HG02588 (cell line): ENCODE results near the gene GPR3.
"Not testable (repeated sequence)": the region's sequence is repeated elsewhere in the genome, so short reads cannot be mapped to it uniquely, and the experiment has no call there.

ENCODE experiments used
- ATAC-seq: cut with Tn5 transposase; IDR thresholded peaks from one replicate; pipeline ENCODE4 v1.9.1; 2021; ENCODE audit warnings: mild to moderate bottlenecking, moderate library complexity; ENCODE audit not compliant: unreplicated experiment

Gene GPR3

DNA sequence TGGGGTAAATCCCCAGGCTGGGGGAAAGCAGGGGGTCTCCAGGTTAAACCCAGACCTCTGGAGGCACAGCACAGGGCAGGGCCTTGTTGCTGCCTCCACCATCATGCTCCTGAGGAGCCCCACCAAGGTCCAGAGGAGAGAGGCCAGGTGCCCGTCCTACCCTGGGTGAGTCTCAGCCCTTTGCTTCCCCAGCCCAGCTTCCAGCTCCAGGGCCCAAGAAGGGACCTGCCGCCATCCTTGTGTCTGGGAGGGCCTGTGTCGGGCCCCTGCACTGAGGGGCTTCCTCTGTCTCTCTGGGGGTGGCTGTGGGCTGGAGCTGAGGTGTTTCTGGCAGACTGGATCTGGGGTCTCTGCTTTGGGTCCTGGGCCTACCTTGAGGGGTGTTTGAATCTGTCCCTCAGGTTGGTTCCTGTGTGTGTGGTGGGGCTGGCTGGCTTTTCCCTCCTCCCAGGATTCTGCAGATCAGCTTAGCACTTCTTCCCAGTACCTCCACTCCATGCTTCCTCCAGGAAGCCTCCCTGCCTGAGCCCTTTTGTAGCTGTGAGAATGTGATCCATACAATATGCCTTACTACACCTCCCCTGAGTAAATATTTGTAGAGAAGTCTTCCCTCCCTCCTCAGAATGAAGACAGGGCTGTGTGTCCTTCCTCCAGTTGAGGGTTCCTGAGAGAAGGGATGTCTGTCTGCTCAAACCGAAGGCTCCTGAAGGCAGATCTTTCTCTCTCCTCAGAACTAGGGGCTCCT, 6.2 kb downstream of the GPR3 start:
- ATAC-seq: no peak

DNA sequence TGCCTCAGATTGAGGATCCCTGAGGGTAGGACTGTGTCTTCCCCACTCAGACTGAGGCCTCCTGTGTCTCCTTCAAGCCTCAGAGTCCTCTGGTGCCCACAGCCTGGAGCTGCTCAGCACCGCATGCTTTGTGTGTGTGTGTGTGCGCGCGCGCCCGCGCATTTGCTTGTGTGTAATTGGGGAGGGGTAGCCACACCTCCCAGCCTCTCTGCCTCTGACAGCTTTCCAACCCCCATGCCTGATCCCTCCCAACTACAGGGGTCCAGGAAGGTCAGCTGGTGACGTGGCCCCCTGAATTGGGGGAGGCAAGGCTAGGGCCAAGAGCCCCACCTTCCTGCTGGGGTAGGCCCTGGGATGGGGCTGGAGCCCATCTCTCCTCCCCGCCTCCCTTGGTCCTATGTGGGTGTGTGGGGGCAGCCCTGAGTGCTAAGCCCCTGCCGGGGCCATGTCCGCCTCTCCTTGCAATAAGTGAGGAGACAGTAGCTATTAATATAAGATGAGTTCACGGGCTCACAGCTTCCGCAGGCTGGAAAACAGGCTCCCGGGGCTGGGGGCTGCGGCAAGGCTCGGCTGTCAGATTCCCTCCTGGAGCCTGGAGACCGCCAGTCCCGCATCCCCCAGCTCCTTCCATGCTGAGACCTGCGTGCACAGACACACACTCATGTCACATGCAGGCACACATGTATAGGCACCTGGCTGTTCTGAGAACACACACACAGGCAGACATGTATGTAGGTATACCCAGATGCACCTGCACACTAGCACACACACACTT, 7.0 kb downstream of the GPR3 start:
- no peak for ATAC-seq

DNA sequence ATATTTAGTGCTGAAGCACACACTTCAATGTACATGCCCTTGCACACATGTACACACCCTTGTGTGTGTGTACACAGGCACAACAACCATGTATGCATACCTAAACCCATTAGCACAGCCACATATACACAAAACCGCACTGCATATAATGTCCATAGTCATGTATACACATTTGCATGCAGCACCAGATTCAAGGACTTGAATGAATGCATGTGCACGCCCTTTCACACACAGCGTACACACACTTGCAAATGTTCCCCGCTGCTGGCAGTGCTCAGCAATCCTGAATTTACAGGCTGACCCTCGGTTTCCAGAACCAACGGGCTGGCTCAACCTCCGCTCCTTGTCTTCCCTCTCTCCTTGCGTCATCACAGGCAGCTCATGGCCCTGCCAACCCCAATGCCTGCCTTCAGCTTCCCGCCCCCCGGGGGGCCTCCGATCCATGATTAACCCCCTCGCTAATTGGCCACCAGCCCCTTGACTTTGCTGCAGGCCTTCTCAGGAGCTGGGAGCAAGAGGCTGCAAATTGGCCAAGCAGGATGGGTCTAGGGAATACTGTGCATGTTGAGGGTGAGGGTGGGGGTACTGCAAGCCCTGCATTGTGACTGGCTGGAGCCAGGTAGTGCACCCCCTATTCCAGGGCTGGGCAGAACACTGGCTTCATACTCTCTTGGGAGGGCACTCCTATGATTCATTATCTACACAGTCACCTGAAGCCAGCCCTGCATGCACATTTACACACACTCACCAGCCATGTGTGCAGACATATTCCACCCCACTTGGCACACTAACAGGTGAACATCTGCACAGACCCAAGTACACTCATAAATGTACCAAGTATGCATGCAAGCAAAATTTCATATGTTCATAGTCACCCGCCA, 7.9 kb downstream of the GPR3 start:
- no peak for ATAC-seq

DNA sequence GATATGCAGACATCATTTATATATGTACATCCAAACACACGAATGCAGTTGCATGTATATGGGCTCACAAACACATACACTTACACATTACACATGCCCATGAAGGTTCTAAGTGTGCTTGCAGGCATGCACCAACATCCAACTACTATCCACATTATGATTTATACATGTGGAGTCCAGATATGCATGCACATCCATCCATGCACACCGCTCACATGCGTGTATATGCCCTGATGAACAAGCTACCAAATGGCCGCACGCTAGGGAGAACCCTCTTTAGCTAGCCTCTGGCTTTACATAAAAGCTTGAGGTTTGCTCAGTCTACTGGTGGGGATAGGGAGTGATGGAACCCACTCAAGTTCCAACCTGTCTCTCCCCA, 8.5 kb downstream of the GPR3 start:
- no peak for ATAC-seq

DNA sequence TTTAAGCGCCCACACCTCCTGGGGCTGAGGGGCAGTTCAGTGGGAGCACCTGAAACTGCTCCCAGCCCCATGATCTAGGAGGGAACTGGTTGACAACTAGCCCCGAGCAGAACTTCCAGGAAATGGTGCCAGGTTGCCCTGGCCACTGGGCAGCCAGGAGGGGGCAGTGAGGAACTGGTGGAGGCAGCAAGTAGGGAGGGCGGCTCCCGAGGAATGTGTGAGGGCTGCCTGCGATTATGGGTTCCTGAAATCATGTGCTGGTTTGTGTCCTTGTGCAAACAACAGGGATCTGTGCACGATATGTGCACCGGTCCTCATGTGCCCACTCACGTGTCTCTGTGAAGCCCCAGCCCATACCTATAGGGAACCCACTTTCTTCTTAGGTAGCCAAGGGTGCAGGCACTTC, 9.9 kb downstream of the GPR3 start:
- no peak for ATAC-seq

DNA sequence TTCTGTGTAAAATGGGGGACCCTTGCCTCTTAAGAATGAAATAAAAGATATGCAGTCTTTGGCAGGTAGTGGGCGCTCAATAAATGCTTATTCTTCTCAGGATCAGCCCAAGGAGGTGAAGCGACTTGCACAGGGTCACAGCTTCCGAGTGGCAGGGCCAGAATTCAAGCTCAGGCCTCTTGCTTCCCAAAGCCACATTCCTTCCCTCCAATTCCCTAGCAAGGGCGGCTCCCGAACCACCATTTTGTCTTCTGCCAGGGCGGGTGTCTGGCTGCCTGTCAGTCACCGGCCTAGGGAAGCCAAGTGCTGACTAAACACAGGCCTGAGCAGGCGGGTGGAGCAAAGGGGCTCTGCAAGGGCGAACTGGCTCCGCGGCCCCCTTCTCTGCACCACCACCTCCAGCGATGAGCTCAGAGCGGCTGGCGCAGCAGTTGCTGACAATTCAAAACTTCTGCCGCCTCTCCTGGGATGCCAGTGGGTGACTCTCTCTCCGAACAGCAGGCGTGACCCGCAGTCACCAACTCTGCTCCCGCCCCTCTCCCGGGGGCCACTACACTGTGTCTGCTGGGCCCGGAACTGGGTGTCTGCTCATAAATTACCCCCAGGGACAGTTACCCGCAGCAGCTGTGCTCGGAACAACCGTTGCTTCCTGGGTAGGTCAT, 10.8 kb downstream of the GPR3 start:
- no peak for ATAC-seq

DNA sequence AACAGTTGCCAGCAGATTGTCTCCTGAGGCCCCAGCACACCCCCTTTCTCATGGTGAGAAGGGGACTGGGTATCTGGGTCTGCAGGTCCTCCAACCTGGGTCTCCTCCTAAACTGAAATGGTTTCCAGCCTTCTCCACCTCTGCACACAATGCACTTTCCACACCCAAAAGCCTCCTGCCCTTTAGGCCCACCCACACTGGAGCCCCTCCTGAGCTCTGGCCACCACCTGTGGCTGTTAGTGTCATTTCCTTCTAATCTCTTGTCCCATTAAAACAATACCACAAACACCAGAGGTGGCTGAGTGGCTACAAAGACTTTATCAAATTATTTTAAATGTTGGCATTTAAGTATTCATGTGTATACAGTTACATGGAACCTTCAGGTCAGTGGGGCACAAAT, 11.5 kb downstream of the GPR3 start:
- no peak for ATAC-seq

DNA sequence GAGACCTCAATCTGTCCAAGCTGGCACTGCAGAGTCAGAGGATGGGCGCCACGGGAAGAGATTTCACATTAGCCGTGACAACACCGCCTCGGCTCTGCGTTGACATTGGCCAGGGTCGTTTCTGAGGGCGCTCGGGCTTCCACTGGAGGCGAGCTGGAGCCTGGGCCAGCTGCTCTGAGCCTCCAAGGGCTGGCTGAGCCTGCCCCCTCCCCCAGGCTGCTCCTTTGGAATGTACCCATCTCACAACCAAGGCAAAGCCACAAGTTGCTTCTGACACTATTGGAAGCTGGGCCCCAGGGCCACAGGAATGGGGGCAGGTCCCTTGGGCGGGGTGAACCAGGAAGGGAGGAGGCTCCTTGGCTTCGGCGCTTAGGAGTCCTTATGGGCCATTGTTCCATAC, 12.7 kb downstream of the GPR3 start:
- ATAC-seq: no peak

DNA sequence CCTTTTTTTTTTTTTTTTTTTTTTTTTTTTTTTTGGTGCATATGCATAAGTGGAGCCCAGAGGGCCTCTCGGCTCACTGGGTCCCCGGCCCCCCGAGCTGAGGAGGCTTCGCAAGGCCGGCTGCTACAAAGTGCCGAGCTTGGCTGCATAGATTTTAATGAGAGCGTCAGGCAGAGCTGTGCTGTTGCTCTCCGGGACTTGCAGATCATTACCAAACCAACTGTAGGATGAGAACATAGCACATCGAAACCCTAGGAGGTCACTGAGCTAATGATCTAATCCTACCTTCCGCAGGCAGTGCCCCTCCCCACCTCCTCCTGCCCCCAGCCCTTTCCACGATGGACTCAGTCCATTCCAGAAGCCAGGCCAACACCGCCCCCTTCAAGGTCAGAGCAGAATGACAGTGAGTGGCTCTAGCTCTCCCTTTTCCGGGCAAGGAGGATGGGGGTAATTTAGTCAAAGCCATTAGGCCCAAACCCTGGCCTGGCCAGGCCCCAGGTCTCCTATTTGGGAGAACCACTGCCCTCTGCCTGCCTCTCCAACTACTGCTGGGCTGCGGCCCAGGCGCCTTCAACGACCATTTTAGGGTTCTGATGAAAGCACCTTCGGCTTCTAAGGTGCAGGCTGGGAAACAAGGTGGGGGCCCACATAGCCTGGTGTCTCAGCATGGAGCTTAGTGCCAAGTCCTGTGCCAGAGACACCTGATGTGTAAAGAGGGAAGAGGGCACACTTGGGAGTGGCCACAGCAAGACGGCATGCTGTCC, 13.4 kb downstream of the GPR3 start:
- not testable (repeated sequence) for ATAC-seq

DNA sequence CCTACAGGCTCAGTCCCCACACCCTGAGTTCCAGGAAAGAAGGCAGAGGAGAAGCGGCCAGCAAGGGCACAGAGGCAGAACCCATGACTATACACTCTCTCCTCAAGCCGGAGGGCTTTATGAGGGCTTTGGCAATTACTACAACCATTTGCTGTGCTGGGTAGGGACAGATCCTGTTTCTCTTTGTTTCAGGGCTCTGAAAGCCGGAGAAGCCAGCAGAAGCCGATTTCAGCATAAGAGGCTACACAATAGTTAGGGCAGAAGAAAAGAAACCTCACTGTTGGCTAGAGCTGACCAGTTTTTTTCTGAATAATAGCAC, 13.9 kb downstream of the GPR3 start:
- ATAC-seq: no peak

DNA sequence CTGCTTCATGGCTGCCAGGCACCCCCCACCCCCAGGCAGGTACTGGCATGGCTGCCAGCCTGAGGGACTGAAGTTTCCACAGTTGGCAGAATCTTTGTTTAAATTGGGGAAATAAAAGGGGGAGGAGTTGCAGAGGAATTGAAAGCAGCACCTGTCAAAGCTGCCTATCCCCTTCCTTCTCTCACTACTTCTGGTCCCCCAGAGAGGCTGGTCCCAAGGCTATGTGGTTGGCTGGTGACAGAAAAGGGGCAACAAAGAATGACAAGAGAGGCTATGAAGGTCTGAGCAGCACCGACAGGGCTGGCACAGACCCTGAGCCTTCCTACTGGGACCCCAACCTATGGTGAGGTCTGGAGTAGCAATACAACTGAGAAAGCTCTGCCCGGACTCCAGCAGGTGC, 14.4 kb downstream of the GPR3 start:
- ATAC-seq: not testable (repeated sequence)

DNA sequence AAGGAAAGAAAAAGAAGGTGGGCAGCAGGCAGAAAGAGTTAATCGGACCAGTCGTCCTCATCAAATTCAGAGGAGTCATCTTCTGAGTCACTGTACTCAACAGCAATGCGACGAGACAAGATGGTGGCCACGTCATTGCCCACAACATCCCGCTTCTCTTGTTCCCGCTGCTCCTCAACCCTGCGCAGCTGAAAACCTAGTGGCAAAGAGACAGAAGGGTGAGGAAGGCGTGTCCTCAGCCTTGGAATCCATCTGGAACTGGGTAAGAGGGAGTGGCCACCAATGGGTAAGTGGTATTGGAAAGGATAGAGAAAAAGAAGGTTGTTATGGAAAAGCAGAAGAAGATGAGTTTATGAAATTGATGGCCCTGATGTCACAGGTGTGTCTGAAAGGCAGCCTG, 15.7 kb downstream of the GPR3 start:
- no peak for ATAC-seq

DNA sequence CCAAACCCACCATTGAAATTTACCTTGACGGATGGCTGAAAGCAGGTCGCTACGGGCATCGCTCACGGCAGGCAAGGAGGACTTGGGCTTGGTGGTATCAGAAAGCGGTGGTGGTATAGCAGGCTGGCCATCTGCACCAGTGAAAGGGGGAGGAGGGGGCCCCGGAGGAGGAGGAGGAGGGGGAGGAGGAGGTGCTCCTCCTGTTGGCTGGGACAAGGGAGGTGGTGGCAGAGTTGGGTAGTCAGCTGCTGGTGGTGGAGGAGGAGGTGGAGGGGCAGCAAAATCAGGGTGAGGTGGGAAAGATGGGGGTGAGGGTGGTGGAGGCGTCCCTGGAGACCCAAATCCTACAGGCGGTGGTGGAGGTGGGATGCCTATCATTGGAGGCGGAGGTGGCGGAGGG, 17.2 kb downstream of the GPR3 start:
- no peak for ATAC-seq

DNA sequence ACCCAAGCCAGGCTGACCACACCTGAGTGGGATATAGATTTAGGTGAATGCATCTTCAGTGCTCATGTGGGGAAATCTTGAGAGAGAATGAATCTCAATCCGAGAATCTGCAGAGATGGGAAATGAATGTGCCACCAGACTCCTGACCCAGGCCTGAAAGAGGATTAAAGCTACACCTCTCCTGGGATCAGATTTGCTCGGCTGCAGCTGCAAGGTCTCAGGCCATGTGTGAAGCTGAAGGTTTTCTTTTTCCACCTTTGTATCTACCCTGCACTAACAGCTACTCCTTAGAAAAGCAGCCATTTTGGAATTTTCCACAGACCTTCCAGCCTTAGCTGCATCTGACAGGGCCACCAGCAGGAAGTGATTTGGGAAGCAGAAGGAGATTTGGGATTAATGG, 18.3 kb downstream of the GPR3 start:
- ATAC-seq: no peak

DNA sequence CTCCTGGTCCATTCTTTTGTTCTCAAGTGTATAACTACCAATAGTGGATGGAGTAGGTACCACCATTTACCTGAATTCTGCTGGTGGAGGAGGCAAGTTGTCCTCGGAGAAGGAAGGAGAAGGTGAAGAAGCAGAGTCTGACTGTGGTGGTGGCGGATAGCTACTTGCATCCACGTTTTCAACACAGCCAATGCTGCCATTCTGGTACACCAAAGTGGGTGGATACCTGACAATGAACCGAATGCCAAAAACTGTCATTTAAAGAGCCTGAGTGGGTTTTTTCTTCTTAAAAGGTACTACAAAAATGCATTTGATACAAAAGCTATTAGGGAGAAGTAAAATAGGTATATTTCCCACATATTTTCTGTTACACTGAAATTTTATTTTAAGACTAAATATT, 20.1 kb downstream of the GPR3 start:
- ATAC-seq: no peak

DNA sequence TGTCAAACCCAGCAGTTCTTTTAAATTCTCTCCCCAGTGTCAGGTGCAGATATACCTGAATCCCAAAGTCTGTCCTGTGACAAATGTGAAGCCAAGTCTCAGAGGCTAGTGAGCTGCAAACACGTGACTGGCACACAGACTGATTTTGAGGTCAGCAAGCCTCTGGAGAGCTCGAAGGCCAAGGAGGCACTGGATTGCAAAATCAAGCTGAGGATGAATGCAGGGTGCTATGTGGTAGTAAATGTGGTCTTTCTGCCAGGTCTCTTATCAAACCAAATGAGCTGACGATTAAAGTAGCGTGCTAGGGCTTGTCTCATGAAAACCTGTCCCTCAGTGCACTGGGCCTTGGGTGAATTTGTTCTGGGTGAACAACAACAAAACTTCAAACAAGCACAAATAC, 20.6 kb downstream of the GPR3 start:
- no peak for ATAC-seq

DNA sequence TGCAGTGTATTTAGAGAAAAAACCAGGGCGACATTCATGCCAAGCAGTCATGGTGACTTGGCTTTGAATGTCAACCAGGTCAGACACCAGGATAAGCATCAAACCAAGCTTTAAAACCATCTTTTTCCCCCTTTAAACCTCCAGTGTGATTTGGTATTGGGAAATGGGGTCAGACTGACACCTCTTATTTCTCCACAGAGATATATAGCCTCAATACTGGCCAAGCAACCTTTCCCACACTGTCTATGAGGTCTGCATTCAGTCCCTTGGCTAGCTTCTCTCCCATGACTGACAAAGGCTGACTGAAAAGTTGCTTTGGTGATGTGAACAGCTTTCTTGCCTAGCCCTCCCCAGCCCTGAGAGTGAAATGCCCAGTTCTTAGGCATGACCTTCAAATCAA, 21.7 kb downstream of the GPR3 start:
- ATAC-seq: no peak

DNA sequence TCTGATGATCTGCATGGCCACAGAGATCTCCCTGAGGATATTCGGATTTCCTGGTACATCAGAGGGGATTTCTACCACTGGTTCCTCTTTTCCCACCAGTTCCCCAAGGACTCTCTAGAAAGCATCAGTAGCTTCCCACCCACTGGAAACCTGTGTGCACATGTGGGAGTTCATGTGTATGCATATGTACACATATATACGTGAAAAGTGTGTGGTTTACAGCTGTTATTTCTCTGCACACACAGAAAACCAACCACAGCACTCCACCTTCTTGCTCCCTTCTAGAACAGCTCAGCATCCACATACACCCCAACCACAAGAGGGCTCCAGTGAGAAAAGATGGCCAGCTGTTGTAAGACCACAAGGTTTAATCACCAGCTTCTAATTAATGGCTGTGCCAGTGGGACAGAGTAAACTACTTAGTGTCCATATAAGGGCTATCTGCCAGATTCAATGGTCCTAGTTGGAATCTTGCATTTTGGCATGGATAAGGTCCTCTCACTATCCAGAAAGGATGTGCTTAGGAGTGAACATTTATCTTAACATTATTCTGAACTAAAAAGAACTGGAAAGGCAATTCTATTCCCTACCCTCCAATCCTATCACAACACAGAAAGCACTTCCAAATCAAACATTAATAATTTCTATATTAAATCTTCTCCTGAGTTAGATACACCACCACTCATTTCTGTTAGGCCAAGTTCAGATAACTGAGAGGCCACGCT, 24.1 kb downstream of the GPR3 start:
- no peak for ATAC-seq

DNA sequence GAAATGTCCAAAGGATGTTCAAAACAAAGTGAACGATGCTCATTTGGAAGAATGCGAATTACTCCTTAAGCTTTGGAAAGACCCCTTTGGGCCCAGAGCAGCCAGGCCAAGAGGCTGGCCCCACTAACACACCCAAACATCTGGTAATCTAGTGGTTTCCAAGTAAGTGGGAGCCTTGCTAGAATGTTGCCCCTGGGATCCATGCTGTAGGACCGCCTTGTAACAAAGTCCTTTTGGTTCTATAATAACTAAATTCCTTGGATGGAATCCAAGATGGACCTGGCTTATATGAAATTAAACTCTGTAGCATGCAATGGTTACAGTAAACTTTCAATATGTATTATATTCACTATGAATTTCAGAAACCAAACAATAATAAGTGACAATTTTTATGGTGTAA, 25.3 kb downstream of the GPR3 start:
- no peak for ATAC-seq
